Activated gamma-delta T cell treated with Interleukin-2 at 50 U/mL for 16 hours (primary cell): ENCODE results near the gene KRTAP4-8.
"Not testable (repeated sequence)": the region's sequence is repeated elsewhere in the genome, so short reads cannot be mapped to it uniquely, and the experiment has no call there.

Experiments used
- DNase-seq: peaks from one replicate; pipeline ENCODE4 v3.0.0-alpha.2; 2020

KRTAP4-8 gene

GRCh38 chr17:41098042-41098441 is at the start of gene KRTAP4-8:
Gene KRTAP4-8 (minus strand): TSS chr17:41098142. CDS start chr17:41098084, 58 bp downstream.
- no peak for DNase-seq

- DNase-seq = no peak
These were observed 47.3 kb upstream of the KRTAP4-8 start for GRCh38 chr17:41145261-41145660.

- DNase-seq = no peak
These were observed 46.9 kb upstream of the KRTAP4-8 start for GRCh38 chr17:41144846-41145245.

- DNase-seq = no peak
These were observed 43.4 kb upstream of the KRTAP4-8 start for GRCh38 chr17:41141361-41141760.

GRCh38 chr17:41140360-41141131 is 42.6 kb upstream of the KRTAP4-8 start, which contains the start of gene KRTAP4-6:
Gene KRTAP4-6 (minus strand): TSS chr17:41140544. CDS start chr17:41140487, 57 bp downstream.
- no peak for DNase-seq

GRCh38 chr17:41139865-41140264 is 41.9 kb upstream of the KRTAP4-8 start:
- DNase-seq = not testable (repeated sequence)

- no peak for DNase-seq
These were observed 36.2 kb upstream of the KRTAP4-8 start for GRCh38 chr17:41133880-41134735.

- no peak for DNase-seq
These were observed 34.0 kb upstream of the KRTAP4-8 start for GRCh38 chr17:41131979-41132378.

GRCh38 chr17:41127371-41127770 is 29.4 kb upstream of the KRTAP4-8 start:
- DNase-seq = no peak

- no peak for DNase-seq
These were observed 28.5 kb upstream of the KRTAP4-8 start for GRCh38 chr17:41126412-41126811.

- no peak for DNase-seq
These were observed 27.1 kb upstream of the KRTAP4-8 start for GRCh38 chr17:41125064-41125463.

- not testable (repeated sequence) for DNase-seq
These were observed 26.0 kb upstream of the KRTAP4-8 start, which contains the start of gene KRTAP4-12 for GRCh38 chr17:41123991-41124371. Gene KRTAP4-12 (minus strand): TSS chr17:41124182. CDS start chr17:41124122, 60 bp downstream.

- DNase-seq = not testable (repeated sequence)
These were observed 25.5 kb upstream of the KRTAP4-8 start for GRCh38 chr17:41123292-41123990.

GRCh38 chr17:41121742-41122141 is 23.8 kb upstream of the KRTAP4-8 start:
- DNase-seq = no peak

- DNase-seq = not testable (repeated sequence)
These were observed 22.1 kb upstream of the KRTAP4-8 start for GRCh38 chr17:41119696-41120690.

GRCh38 chr17:41118721-41119120 is 20.8 kb upstream of the KRTAP4-8 start:
- no peak for DNase-seq

GRCh38 chr17:41117846-41118386 is 20.0 kb upstream of the KRTAP4-8 start, which contains the start of gene KRTAP4-11:
Gene KRTAP4-11 (minus strand): TSS chr17:41118373. CDS start chr17:41118315, 58 bp downstream.
- DNase-seq = not testable (repeated sequence)

GRCh38 chr17:41116297-41116696 is 18.4 kb upstream of the KRTAP4-8 start:
- DNase-seq = no peak

- DNase-seq = no peak
These were observed 13.4 kb upstream of the KRTAP4-8 start for GRCh38 chr17:41111151-41111885.

GRCh38 chr17:41108728-41109386 is 10.9 kb upstream of the KRTAP4-8 start:
- not testable (repeated sequence) for DNase-seq
